ENCODE results near the gene ZBED6.
"Not testable (repeated sequence)": the region's sequence is repeated elsewhere in the genome, so short reads cannot be mapped to it uniquely, and the experiment has no call there.

The ZBED6 gene

DNA sequence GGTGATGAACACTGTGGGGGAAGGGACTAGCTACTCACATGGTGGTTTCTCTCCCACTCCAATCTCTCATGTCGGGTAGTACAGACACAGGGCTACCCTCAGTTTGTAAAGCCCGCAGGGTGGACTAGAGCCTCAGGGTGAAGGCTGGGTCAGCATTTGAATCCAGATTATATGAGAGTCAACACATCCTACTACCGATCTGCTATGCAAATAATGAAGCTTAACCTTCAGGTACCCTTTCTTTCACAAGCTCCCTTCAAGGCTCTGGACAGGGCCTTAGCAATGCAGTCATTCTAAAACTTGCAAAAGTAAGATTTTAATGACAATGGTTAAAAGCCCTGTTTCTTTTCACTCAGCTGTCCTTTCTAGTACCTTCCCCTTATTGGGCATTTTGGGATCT is 5.5 kb upstream of the ZBED6 start:
- no peak for FAIRE-seq

DNA sequence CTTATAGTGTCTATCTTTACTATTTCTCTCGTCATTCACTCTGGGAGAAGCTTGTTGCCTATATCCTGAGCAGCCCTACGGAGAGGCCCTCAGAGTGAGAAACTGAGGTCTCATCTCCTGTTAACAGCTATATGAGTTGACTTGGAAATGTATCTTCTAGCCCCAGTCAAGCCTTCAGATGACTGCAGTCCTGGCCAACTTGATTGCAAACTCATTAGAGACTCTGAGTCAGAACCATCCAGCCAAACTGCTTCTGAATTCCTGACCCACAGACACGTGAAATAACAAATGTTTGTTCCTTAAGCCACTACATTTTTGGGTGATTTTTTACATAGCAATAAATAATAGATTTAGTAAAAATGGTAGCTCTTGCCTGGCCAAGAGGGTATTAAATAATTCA is 3.9 kb upstream of the ZBED6 start:
- FAIRE-seq = no peak

DNA sequence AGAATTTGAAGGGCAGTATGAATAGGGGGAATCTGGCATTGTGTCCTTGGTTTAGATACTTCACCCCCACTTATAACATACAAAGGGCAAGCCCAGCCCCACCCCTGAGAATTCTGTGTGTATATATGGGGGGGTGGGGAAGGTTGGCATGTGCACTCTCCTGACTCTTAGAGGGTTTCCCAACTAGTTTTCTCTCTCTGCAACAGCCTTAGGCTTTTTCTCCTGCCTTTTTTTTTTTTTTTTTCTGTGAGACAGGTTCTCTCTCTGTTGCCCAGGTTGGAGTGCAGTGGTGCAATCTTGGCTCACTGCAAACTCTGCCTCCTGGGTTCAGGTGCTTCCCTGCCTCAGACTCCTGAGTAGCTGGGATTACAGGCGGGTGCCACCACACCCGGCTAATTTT is 2.9 kb upstream of the ZBED6 start:
- FAIRE-seq = no peak

DNA sequence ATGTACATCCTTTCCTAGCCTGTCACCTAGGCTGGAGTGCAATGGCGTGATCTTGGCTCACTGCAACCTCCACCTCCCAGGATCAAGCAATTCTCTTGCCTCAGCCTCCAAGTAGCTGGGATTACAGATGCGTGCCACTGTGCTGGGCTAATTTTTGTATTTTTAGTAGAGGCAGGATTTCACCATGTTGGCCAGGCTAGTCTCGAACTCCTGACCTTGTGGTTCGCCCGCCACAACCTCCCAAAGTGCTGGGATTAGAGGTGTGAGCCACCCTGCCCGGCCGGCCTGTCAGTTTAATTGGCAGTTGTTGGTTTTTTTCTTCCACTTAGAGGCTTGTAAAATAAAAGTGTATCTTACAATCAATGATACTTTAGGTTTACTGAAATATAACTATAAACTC is 1.9 kb upstream of the ZBED6 start:
- FAIRE-seq = not testable (repeated sequence)

DNA sequence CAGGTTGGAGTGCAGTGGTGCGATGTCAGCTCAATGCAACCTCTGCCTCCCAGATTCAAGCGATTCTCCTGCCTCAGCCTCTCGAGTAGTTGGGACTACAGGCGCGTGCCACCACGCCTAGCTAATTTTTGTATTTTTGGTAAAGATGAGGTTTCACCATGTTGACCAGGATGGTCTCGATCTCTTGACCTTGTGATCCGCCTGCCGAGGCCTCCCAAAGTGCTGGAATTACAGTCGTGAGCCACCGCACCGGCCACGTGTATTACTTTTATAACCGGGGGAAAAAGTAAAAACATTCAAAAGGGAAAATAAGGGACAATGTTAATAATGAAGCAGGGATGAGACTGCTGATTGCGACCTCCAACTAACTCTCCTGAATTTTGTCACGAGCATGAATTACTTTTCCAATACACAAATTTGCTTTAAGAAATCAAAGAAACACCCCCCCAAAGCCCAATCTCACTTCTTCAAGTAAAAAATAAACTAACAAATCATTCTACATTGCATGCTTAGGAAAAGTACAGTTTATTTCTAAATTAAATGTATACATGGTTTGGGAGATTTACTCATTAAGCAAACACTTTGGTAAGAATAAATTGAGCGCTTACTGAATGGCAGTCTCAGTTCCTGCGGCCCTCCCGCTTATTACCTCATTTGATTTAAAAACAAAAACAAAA is 521 bp upstream of the ZBED6 start:
- no peak for FAIRE-seq

DNA sequence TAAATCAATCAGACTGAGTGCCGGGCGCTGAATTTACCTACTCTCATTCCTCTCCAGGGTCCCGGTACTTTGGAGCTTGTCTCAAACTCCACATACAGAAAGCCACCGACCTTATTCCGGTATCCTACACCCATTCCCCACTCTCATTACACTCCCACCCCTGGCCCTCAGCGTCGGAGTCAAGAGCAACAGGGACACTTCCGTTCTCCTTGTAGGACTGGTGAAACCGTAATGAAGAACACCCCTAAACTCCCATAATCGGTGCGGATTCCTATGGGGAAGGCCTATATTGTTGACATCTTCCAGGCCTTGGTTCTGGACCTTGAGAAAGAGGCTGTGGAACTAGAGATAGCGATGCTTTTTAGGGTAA is 798 bp downstream of the ZBED6 start:
- FAIRE-seq = no peak

DNA sequence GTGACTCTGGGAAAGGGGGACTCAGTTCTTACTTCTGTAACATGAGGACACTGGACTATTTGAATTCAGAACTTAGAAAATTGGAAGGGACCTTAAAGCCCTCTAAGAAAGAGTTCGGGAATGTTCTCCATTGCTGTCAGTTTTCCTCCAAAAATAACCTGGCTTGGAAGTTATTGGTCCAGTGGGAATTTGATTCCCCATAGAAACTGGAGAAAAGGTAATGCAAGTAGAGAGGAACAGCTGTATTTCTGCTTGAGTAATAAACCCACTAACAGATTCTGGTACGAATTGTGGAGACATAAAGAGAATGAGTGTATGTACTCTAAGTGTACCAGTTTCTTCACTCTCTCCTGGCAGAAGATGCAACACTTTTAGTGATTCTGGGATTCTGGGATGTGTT is 1.8 kb downstream of the ZBED6 start:
- FAIRE-seq = no peak

DNA sequence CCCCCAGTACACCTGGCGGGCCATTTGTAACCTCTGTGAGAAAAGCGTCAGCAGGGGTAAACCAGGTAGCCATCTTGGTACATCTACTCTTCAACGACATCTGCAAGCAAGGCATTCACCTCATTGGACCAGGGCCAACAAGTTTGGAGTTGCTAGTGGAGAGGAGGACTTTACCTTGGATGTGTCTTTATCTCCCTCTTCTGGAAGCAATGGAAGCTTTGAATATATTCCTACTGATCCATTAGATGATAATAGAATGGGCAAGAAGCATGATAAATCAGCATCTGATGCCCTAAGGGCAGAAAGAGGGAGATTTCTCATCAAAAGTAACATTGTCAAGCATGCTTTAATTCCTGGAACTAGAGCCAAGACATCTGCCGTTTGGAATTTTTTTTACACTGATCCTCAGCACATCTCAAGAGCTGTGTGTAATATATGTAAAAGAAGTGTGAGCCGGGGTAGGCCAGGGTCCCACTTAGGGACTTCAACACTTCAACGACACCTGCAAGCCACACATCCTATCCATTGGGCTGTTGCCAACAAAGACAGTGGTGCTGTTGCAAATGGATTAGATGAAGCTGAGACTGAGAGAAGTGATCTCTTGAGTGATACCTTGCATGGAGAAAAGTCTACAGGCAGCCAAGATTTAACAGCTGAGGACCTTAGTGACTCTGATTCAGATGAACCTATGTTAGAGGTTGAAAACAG is 2.7 kb downstream of the ZBED6 start:
- no peak for FAIRE-seq

DNA sequence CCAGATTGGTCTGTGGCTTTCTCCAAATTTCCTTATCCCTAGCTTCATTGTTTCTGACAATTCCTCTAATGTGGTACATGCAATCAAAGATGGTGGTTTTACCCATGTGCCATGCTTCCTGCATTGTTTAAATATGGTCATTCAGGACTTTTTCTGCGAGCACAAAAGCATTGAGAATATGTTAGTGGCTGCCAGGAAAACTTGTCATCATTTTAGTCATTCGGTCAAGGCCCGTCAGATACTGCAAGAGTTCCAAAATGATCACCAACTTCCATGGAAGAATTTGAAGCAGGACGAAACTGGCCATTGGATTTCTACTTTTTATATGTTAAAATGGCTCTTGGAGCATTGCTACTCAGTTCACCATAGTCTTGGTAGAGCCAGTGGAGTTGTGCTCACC is 3.7 kb downstream of the ZBED6 start:
- FAIRE-seq = no peak

DNA sequence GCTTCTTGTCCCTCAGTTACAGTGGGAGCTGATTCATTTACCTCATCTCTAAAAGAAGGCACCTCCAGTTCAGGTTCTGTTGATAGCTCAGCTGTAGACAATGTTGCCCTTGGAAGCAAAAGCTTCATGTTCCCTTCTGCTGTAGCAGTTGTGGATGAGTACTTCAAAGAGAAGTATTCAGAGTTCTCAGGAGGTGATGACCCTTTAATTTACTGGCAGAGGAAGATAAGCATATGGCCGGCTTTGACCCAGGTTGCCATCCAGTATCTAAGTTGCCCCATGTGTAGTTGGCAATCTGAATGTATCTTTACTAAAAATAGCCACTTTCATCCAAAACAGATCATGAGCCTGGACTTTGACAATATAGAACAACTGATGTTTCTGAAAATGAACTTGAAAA is 4.5 kb downstream of the ZBED6 start:
- FAIRE-seq = no peak

DNA sequence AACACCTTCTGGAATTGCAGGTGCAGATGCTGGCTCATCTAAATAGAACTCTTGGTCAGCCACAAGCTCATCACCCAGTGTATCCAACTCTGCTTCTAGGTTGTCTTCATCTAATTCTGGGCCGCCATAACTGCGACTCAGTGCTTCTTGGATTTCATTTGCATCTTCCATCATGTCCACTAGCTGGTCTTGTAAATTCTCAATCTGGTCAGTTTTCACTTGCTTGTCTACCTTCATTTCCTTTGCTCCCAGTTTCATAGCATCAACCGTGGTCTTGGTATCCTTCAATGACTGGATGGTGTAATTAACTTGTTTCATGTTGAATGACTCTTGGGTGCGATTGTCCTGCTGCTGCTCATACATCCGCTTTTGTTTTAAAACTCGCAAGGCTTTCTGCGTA is 10.3 kb downstream of the ZBED6 start:
- no peak for FAIRE-seq

DNA sequence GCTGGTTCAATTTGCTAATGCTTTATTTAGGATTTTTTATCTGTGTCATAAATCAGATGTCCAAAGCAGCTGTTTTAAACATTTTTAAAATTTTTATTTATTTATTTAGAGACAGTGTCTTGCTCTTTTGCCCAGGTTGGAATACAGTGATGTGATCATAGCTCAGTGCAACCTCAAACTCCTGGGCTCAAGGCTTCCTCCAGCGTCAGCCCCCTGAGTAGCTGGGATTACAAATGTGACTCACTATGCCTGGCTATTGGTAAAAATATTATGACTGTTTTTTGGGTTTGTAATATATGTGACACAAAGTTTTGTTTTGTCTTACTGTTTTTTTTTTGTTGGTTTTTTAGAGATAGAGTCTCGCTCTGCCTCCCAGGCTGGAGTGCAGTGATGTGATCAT is 11.8 kb downstream of the ZBED6 start:
- FAIRE-seq = no peak

DNA sequence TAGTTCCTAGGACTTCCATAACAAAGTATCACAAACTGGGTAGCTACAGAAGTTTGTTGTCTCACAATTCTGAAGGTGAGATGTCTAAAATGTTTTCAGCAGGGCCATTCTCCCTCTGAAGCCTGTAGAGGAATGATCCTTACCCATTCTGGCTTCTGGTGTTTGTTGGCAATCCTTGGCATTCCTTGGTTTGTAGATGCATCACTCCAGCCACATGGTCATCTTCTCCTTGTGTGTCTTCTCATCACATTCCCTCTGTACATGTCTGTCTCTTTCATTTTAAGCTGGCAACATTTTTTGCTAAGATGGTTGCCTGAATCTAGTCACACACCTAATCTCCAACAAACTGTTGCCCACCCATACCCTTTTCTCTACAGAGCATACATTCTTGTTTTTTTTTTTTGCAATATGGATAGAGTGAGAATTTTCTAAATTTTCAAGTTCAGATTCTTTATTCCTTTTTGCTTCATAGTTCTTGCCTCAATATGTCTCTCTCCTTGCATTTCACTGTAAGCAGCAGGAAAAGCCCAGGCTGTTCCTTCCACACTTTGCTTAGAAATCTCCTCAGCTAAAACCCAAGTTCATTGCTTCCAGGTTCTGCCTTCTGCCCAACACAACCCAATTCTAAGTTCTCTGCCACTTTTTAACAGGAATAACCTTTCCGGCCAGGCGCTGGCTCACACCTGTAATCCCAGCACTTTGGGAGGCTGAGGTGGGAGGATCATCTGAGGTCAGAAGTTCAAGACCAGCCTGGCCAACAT is 18.3 kb downstream of the ZBED6 start:
- FAIRE-seq = no peak

DNA sequence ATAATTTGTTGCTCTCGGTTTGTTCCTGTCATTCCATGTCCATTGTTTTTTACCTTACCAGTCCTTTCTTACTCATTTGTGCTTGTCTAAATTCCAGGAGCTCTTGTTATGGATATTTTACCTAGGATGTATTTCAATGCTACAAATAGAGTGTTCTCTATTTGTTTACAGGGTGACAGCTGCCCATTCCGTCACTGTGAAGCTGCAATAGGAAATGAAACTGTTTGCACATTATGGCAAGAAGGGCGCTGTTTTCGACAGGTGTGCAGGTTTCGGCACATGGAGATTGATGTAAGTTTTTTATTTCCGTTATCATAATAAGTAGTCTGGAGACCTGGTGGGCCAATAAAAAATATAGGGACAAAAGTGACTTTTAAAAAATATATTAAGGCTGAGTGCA is 23.0 kb downstream of the ZBED6 start:
- no peak for FAIRE-seq

DNA sequence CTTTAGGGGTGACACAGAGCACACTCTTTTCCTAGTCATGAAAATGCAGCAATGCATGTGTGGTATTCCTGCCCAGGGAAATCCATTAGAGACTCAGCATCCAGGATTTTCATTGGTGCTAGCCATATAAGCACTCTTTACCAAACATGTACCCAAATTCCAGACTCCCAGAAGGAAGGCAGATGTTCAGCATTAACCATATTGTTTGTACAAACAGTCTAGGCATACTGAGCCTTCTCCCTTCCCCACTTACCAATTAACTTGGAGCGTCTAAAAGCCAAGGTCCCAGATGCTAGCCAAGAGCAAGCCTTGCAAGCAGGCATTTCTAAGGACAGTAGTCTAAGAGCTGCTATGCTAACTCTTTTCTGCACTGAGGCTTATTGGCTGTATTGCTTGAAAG is 27.9 kb downstream of the ZBED6 start:
- FAIRE-seq = no peak

DNA sequence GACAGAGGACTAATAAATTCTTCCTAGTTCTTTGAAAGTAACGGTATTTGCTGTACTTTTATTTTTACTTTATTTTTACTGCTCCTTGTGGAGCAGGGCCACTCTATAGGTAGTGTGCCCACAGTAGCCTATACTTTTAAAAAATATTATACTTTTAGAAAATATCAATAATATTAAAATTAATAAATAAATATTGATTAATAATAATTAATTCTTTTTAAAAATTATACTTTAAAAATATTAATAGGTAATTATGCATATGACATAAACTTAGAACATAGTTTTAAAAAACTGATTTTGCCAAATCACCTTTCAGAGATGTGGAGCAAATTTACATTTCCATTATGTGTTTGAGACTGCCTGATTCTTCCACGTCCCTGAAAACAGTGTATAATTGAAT is 30.8 kb downstream of the ZBED6 start:
- peak; percentile 76 for FAIRE-seq

DNA sequence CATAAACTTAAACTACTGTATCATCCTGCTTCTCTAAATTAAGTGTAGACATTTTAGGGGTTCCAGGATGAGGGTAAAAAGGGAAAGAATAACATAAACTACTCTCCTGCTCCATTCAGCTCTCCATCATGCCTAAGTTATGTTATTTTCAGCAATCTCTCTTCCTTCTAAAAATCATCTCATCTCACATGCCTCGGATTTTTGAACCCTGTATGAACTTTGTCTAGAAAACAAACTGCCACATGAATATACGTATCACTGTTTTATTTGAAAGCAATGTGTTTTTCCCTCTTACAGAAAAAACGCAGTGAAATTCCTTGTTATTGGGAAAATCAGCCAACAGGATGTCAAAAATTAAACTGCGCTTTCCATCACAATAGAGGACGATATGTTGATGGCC is 32.6 kb downstream of the ZBED6 start:
- no peak for FAIRE-seq

DNA sequence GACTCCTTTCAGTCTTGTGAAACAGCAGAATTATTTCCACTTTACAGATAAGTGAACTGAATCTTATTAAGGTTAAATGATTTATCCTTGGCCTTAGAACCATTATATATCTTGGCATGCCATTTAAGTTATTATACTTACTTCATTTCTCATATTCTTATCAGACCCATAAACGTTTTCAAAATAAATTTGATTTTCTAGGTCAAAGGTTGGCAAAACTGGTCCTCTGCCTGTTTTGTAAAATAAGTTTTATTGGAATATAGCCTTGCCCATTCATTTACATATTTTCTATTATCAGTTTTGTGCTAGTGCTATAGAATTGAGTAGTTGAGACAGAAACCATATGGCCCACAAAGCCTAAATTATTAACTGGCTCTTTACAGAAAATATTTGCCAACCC is 33.1 kb downstream of the ZBED6 start:
- FAIRE-seq = no peak

DNA sequence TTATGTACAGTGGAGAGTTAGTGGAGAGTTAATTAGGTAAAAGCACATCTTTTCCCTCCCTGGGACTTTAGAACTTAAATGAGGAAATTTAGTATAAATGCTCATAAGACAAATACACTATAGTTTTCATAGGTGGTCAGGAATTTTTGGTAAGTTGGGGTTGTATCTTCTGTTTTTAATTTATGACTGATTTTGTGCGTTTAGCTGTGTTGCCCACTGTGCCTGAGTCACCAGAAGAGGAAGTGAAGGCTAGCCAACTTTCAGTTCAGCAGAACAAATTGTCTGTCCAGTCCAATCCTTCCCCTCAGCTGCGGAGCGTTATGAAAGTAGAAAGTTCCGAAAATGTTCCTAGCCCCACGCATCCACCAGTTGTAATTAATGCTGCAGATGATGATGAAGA is 33.8 kb downstream of the ZBED6 start:
- not testable (repeated sequence) for FAIRE-seq

DNA sequence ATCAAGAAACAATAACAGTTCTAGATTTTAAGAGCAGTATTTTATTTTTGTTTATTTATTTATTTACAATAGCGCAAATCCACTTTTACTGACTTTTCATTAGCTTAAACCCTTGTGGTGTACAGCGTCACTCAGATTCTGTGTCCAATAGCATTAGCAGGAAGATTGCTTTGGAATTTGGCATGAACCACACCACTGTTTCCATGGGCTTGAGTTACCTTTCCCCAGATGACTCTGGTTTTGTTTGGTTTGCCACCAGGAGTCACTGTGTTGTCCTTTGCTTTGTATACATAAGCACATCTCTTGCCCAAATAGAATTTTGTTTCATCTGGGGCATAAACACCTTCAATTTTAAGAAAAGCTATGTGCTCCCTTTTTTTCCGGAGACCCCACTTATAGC is 40.1 kb downstream of the ZBED6 start:
- no peak for FAIRE-seq

DNA sequence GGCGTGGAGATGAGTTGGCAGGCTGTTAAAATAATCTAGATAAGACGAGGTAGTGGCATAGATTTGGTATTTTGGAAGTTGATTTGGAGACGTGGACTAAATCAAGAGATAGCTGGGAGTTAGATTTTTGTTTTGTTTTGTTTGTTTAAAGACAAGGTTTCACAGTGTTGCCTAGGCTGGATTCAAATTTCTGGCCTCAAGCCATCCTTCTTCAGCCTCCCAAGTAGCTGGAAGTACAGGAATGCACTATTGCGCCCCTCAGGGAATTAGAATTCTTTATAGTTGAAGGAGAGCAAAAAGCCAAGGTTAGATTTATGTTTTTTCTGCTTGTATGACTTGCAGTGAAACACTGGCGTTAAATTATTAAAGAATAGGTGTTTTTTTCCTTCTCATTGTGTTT is 43.7 kb downstream of the ZBED6 start:
- FAIRE-seq = no peak

DNA sequence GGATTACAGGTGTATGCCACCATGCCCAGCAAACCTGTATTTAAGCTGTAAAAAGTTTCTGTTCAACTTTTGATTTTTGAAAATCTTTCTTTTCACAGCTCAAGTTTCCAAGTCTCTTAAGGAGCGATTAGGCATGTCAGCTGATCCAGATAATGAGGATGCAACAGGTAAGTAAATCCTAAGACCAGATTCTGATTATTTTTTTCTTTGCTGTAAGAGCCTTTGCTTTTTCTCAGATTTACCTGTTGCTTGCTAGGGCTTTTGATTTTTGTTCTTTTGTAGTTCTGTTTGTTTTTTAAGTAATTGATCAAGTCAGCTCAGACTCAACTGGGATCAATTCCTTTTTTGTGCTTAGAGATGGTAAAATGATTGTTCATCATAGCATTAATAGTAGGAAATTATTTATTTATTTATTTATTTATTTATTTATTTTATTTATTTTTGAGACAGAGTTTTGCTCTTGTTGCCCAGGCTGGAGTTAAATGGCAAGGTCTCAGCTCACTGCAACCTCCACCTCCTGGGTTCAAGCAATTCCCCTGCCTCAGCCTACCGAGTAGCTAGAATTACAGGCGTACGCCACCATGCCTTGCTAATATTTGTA is 44.9 kb downstream of the ZBED6 start:
- FAIRE-seq = no peak

DNA sequence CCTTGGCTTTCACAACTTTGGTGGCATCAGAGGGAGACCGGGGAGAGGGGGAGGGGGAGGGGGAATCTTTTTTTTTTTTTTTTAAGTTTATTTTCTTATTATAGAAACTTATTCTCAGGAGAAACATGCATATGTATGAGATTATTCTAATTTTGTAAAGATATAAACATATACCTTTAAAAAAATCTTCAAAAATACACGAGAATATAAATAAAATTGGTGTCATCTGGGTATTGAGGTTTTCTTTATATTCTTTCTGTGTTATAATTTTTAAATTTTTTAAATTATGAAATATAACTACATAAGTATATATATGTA is 47.1 kb downstream of the ZBED6 start:
- FAIRE-seq = peak; percentile 86

DNA sequence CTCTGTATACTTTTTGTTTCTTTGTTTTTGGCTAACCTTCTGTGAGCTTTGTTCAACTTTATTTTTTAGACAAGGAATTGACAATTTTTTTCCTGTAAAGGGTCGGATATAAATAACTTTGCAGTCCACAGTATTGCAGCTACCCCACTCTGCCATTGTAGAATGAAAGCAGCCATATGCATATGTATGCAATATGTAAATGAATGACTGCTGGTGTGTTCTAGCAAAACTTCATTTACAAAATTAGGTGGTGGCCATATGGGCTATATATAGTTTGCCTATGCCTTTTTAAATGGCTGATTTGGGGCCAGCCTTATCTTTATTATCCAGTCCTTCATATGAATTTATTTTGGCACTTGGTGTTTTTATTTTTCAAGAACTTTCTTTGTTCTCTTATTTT is 48.0 kb downstream of the ZBED6 start:
- FAIRE-seq = no peak
